ENCODE results near the gene ATXN7L2. TPM values are rescaled to one million over a fixed set of nuclear protein-coding genes. Genes with fewer than 3 reads are reported as not detected.
"Not testable (repeated sequence)": the region's sequence is repeated elsewhere in the genome, so short reads cannot be mapped to it uniquely, and the experiment has no call there.

Gene ATXN7L2, protein sequence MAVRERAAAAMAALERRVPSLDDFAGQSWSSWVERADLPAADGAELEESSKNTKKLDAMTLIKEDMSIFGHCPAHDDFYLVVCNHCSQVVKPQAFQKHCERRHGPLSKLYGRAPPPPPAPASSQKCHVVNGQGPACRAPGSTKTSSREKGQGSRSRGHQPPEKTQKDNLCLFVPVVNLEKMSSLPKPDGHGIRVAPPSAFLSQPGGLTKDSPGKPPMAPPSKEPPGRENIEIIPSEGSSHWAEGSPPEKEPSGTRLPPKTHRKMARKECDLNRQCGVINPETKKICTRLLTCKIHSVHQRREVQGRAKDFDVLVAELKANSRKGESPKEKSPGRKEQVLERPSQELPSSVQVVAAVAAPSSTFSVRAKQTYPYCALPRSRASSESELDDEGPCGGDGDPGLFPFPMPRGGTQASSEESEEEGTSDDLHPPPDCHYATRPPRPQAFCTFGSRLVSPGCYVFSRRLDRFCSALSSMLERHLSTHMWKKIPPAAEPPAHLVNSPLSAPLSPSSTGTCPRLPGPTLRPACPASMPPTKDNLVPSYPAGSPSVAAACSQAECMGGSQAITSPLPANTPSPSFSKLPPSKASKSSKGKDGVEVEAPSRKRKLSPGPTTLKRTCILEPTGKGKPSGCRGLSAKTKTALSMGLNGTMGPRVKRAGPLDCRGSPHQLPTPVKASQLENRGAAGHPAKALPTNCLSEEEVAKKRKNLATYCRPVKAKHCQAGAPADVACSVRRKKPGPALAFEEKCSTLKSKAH
- total RNA-seq (8.5 TPM), polyA plus RNA-seq (ENCODE audit: insufficient read depth in 1 of 8, insufficient read length in 8 of 8, low replicate concordance in 1 of 8) (10 to 100 TPM in 7 of 8 donors, 1 to 10 TPM in 1; 8.6 to 35.9 (median 22.6) TPM)
- long read RNA-seq, donor 1, partial matches to known transcripts: 0 of 1 reads
- long read RNA-seq, donor 1, other reads (novel, unspliced or antisense): 0 of 1 reads
- long read RNA-seq, donor 2: 0 reads
- long read RNA-seq, donor 3, partial matches to known transcripts: 0 of 2 reads
- long read RNA-seq, donor 3, other reads (novel, unspliced or antisense): 0 of 2 reads
- long read RNA-seq, donor 4: 0 reads
- long read RNA-seq, donor 5, partial matches to known transcripts: 0 of 1 reads
- long read RNA-seq, donor 5, other reads (novel, unspliced or antisense): 0 of 1 reads
- long read RNA-seq, donor 6, partial matches to known transcripts: 0 of 1 reads
- long read RNA-seq, donor 6, other reads (novel, unspliced or antisense): 0 of 1 reads
- long read RNA-seq, donor 7, partial matches to known transcripts: 0 of 1 reads
- long read RNA-seq, donor 7, other reads (novel, unspliced or antisense): 0 of 1 reads
- long read RNA-seq, donor 8, partial matches to known transcripts: 0 of 1 reads
- long read RNA-seq, donor 8, other reads (novel, unspliced or antisense): 0 of 1 reads
- long read RNA-seq, donor 9, partial matches to known transcripts: 0 of 3 reads
- long read RNA-seq, donor 9, other reads (novel, unspliced or antisense): 0 of 3 reads
- long read RNA-seq, donor 10, transcript ATXN7L2-201 (4 exons, 1,715 nt): major isoform, 7 of 7 reads
- long read RNA-seq, donor 10, partial matches to known transcripts: 0 of 7 reads
- long read RNA-seq, donor 10, other reads (novel, unspliced or antisense): 0 of 7 reads
- long read RNA-seq, donor 11, partial matches to known transcripts: 0 of 1 reads
- long read RNA-seq, donor 11, other reads (novel, unspliced or antisense): 0 of 1 reads

DNA sequence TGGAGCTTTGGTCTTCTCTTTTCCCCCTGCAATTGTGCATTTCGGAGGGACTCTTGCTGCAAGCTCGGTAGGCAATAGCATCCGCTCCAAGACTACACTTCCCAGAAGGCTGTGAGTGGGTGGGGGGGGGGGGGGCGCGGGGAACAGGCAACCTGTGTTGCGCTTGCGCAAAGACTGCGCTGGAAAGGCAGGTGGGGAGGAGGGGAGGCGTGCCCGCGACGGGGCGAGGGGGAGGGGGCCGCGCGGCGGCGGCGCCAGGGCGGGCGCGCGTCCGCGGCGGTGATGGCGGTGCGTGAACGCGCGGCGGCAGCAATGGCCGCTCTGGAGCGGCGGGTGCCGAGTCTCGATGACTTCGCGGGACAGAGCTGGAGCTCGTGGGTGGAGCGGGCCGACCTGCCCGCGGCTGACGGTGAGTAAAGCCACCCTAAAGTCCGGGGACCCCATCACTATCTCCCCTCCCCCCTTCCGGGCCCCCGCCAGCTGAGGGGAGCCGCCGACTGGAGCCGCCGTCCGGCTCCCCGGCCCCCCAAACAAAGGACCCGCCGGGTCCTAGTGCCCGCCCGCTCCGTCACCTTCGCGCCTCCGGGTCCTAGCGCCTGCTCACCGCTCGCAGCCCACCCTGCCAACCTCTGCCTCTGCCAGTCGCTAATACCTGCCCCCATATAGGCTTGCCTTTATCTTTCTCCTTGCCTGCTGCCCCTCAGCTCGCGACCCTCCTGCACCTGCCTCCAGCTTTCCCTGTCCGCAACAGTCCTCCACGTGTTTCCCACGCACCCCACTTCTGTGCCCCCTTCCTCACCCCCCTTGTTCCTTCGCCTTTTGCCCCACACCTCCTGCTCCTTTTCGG, at the start of gene ATXN7L2:
TSS of gene ATXN7L2 (plus strand) at position 234 of the 847 bp plus-strand sequence. CDS start at position 283, 49 bp downstream.
- peak; percentile 97 for DNase-seq
- WGBS (ENCODE audit: insufficient coverage): 0% methylated on average over 56 of the region's 73 CpGs
- peaks cover 7% of the 10 kb centered on the region for H3K27me3 ChIP-seq (ENCODE audit: control insufficient read depth, insufficient read depth, low read length)
- peaks cover 46% of the 10 kb centered on the region for H3K36me3 ChIP-seq (ENCODE audit: control insufficient read depth, insufficient read depth, low read length)
- peak within 1 kb of the TSS; percentile 95 for H3K27ac ChIP-seq (ENCODE audit: low read length)
- H3K4me3 ChIP-seq (ENCODE audit: low read length): peak within 1 kb of the TSS; percentile 66
- peaks cover 45% of the 10 kb centered on the region for H3K4me1 ChIP-seq (ENCODE audit: control insufficient read depth, insufficient read depth, low read length)
- no peaks in the 10 kb centered on the region for H3K9me3 ChIP-seq (replicated peaks; ENCODE audit: control insufficient read depth, low read depth, low read length)

GRCh38 chr1:109434484-109434883, 49.2 kb upstream of the ATXN7L2 start:
- H3K27me3 ChIP-seq (ENCODE audit: control insufficient read depth, insufficient read depth, low read length): peaks cover 2% of the 10 kb centered on the region
- no peaks in the 10 kb centered on the region for H3K9me3 ChIP-seq (replicated peaks; ENCODE audit: control insufficient read depth, low read depth, low read length)
- H3K27ac ChIP-seq (ENCODE audit: low read length): no peak overlapping the region
- no CpG with 5 or more reads among the region's 1 CpG for WGBS (ENCODE audit: insufficient coverage)
- no peak for DNase-seq
- H3K4me1 ChIP-seq (ENCODE audit: control insufficient read depth, insufficient read depth, low read length): no peaks in the 10 kb centered on the region
- H3K4me3 ChIP-seq (ENCODE audit: low read length): no peak overlapping the region
- no peaks in the 10 kb centered on the region for H3K36me3 ChIP-seq (ENCODE audit: control insufficient read depth, insufficient read depth, low read length)

DNA sequence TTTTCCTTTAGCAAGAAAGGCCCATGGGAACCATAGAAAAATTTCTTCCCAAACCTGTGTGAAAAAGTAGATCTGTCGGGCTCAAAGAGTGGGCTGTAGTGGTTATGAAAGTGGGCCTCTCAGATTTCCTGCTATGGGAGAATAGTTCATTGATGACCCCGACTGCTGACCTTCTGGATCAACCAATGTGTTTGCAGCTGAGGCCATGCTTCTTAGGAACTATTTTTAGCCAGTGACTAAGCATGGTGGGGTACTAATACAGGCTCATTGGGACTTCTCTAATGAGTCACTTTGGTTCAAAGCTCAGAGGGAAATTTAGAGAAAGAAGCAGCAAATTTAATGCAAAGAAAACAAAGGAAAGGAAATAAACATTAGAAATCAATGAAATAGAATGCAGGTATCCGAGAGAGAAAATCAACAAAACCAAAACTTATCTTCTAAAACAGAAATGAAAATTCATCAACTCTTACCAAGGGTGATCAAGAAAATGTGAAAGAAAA, 44.9 kb upstream of the ATXN7L2 start:
- peak; percentile 36 for DNase-seq
- Histone ChIP-seq H3K9me3 (replicated peaks; ENCODE audit: control insufficient read depth, low read depth, low read length) (no peaks in the 10 kb centered on the region), H3K27me3 (ENCODE audit: control insufficient read depth, insufficient read depth, low read length) (peaks cover 5% of the 10 kb centered on the region), H3K4me1 (ENCODE audit: control insufficient read depth, insufficient read depth, low read length) (no peaks in the 10 kb centered on the region), H3K4me3 (ENCODE audit: low read length) (no peak overlapping the region), H3K36me3 (ENCODE audit: control insufficient read depth, insufficient read depth, low read length) (no peaks in the 10 kb centered on the region), H3K27ac (ENCODE audit: low read length) (no peak overlapping the region)
- 50% methylated on average over 2 of the region's 3 CpGs for whole genome bisulfite sequencing (ENCODE audit: insufficient coverage)

DNA sequence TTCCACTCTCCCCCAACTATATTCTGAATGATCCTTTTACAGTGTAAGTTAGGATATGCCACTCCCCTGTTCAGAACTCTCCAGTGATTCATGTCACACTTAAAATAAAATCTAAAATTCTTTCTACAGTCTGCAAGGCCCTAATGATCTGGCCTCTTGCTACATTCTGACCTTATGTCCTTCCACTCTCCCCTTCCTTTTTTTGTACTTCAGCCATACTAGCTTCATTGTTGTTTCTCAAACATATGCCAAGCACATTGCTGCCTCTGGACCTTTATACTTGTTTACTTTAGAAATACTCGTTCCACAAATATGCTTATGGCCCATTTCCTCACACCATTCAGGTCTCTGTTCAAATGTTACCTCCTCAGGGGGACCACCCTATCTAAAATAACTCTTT, 42.6 kb upstream of the ATXN7L2 start:
- H3K4me1 ChIP-seq (ENCODE audit: control insufficient read depth, insufficient read depth, low read length): no peaks in the 10 kb centered on the region
- H3K4me3 ChIP-seq (ENCODE audit: low read length): no peak overlapping the region
- peaks cover 7% of the 10 kb centered on the region for H3K27me3 ChIP-seq (ENCODE audit: control insufficient read depth, insufficient read depth, low read length)
- H3K9me3 ChIP-seq (replicated peaks; ENCODE audit: control insufficient read depth, low read depth, low read length): no peaks in the 10 kb centered on the region
- H3K27ac ChIP-seq (ENCODE audit: low read length): no peak overlapping the region
- WGBS (ENCODE audit: insufficient coverage): 75% methylated on average over 1 of the region's 1 CpG
- no peaks in the 10 kb centered on the region for H3K36me3 ChIP-seq (ENCODE audit: control insufficient read depth, insufficient read depth, low read length)
- no peak for DNase-seq

GRCh38 chr1:109443476-109443875, 40.2 kb upstream of the ATXN7L2 start:
- no peaks in the 10 kb centered on the region for H3K9me3 ChIP-seq (replicated peaks; ENCODE audit: control insufficient read depth, low read depth, low read length)
- DNase-seq: no peak
- 10% methylated on average over 1 of the region's 2 CpGs for WGBS (ENCODE audit: insufficient coverage)
- no peak overlapping the region for H3K27ac ChIP-seq (ENCODE audit: low read length)
- H3K27me3 ChIP-seq (ENCODE audit: control insufficient read depth, insufficient read depth, low read length): peaks cover 10% of the 10 kb centered on the region
- no peaks in the 10 kb centered on the region for H3K36me3 ChIP-seq (ENCODE audit: control insufficient read depth, insufficient read depth, low read length)
- H3K4me1 ChIP-seq (ENCODE audit: control insufficient read depth, insufficient read depth, low read length): no peaks in the 10 kb centered on the region
- no peak overlapping the region for H3K4me3 ChIP-seq (ENCODE audit: low read length)

GRCh38 chr1:109444346-109444745, 39.4 kb upstream of the ATXN7L2 start:
- Histone ChIP-seq H3K9me3 (replicated peaks; ENCODE audit: control insufficient read depth, low read depth, low read length) (no peaks in the 10 kb centered on the region), H3K27me3 (ENCODE audit: control insufficient read depth, insufficient read depth, low read length) (peaks cover 10% of the 10 kb centered on the region), H3K27ac (ENCODE audit: low read length) (no peak overlapping the region), H3K4me1 (ENCODE audit: control insufficient read depth, insufficient read depth, low read length) (no peaks in the 10 kb centered on the region), H3K36me3 (ENCODE audit: control insufficient read depth, insufficient read depth, low read length) (no peaks in the 10 kb centered on the region), H3K4me3 (ENCODE audit: low read length) (no peak overlapping the region)
- DNase-seq: peak; percentile 63
- WGBS (ENCODE audit: insufficient coverage): no CpG with 5 or more reads among the region's 1 CpG

- H3K4me3 ChIP-seq (ENCODE audit: low read length); H3K4me1 ChIP-seq (ENCODE audit: control insufficient read depth, insufficient read depth, low read length); DNase-seq; H3K9me3 ChIP-seq (replicated peaks; ENCODE audit: control insufficient read depth, low read depth, low read length); H3K36me3 ChIP-seq (ENCODE audit: control insufficient read depth, insufficient read depth, low read length); H3K27ac ChIP-seq (ENCODE audit: low read length): not testable (repeated sequence)
- H3K27me3 ChIP-seq (ENCODE audit: control insufficient read depth, insufficient read depth, low read length): peaks cover 14% of the 10 kb centered on the region
- 71% methylated on average over 3 of the region's 11 CpGs for WGBS (ENCODE audit: insufficient coverage)
These were observed 37.6 kb upstream of the ATXN7L2 start for GRCh38 chr1:109445949-109446695.

DNA sequence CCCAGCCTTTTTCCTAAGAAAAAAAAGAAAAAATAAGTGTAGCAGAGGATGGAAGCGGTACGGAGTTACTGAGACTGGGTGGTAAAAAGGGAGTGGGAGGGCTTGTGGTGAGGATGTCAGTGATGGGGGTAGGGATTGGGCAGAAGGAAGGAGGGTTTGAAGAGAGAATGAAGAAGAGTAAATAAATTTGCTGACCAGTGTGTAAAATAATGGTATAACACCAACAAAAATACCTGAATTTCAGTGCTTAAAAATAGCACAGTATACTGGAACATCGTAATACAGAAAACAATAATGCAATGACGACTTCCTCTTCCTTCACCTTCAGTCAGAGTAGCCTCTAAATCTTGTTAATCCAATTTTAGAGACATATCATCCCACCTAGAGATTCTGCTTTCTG, 36.2 kb upstream of the ATXN7L2 start:
- WGBS (ENCODE audit: insufficient coverage): 61% methylated on average over 4 of the region's 4 CpGs
- Histone ChIP-seq H3K9me3 (replicated peaks; ENCODE audit: control insufficient read depth, low read depth, low read length) (no peaks in the 10 kb centered on the region), H3K27me3 (ENCODE audit: control insufficient read depth, insufficient read depth, low read length) (peaks cover 14% of the 10 kb centered on the region), H3K36me3 (ENCODE audit: control insufficient read depth, insufficient read depth, low read length) (no peaks in the 10 kb centered on the region), H3K27ac (ENCODE audit: low read length) (no peak overlapping the region), H3K4me3 (ENCODE audit: low read length) (no peak overlapping the region), H3K4me1 (ENCODE audit: control insufficient read depth, insufficient read depth, low read length) (no peaks in the 10 kb centered on the region)
- no peak for DNase-seq

All from muscle of leg (tissue), 16 donors.